ENCODE data around the gene GLT1D1.
A peak's percentile ranks its signal among the peaks of the same experiment; 100 is the strongest.

Gene GLT1D1

GRCh38 chr12:128823916-128824839 is 29.1 kb upstream of the GLT1D1 start, which contains the start of gene SLC15A4:
SLC15A4 (minus strand) TSS chr12:128823958; CDS start chr12:128823943, 15 bp downstream.
- peak; percentile 96 for DNase-seq (ENCODE audit: extremely low spot score)
- 0 out of 2 replicates have a peak, but pooled peaks have one; percentile 12 for TF ChIP-seq ELF4 (IDR thresholded peaks at IDR 0.05)
- TF ChIP-seq L3MBTL2 (conservative IDR thresholded peaks at IDR 0.05) = peak; percentile 3; the same call in 1 of the 2 replicates
- TF ChIP-seq HDGF (IDR thresholded peaks at IDR 0.05; ENCODE audit: borderline replicate concordance) = no peak
- TF ChIP-seq SP1 (IDR thresholded peaks at IDR 0.05) = no peak
- TF ChIP-seq PKNOX1 (IDR thresholded peaks at IDR 0.05) = peak; percentile 98
- ChIA-PET CTCF (no interaction called here), POLR2A (interaction anchor here (0.7 to 1.9 kb wide), 5 partner anchors 9 to 34 kb away, joined by 3 to 6 read pairs (median 4); no protein-coding TSS in a partner anchor)

GRCh38 chr12:128825835-128826234 is 27.4 kb upstream of the GLT1D1 start:
- ChIA-PET POLR2A (no interaction called here), CTCF (no interaction called here)
- no peak for DNase-seq (ENCODE audit: extremely low spot score)
- no peak for TF ChIP-seq SUZ12 (IDR thresholded peaks at IDR 0.05)
- TF ChIP-seq PKNOX1 (IDR thresholded peaks at IDR 0.05) = no peak
- no peak for TF ChIP-seq HDGF (IDR thresholded peaks at IDR 0.05; ENCODE audit: borderline replicate concordance)
- no peak for TF ChIP-seq L3MBTL2 (conservative IDR thresholded peaks at IDR 0.05)
- no peak for TF ChIP-seq BHLHE40 (IDR thresholded peaks at IDR 0.05; ENCODE audit: borderline replicate concordance)

- no peak for DNase-seq (ENCODE audit: extremely low spot score)
- ChIA-PET POLR2A (no interaction called here), CTCF (no interaction called here)
- TF ChIP-seq ARNT (IDR thresholded peaks at IDR 0.05) (no peak), BHLHE40 (IDR thresholded peaks at IDR 0.05; ENCODE audit: borderline replicate concordance) (no peak), CTBP1 (IDR thresholded peaks at IDR 0.05; ENCODE audit: borderline replicate concordance) (no peak), FOXK2 (IDR thresholded peaks at IDR 0.05) (no peak), NFRKB (IDR thresholded peaks at IDR 0.05) (no peak), SUZ12 (IDR thresholded peaks at IDR 0.05) (no peak), SP1 (IDR thresholded peaks at IDR 0.05) (no peak), ELF4 (IDR thresholded peaks at IDR 0.05) (no peak), ZNF384 (IDR thresholded peaks at IDR 0.05) (no peak), HDGF (IDR thresholded peaks at IDR 0.05; ENCODE audit: borderline replicate concordance) (no peak), L3MBTL2 (conservative IDR thresholded peaks at IDR 0.05) (no peak), PKNOX1 (IDR thresholded peaks at IDR 0.05) (no peak), FOXA1 (IDR thresholded peaks at IDR 0.05) (no peak), LEF1 (IDR thresholded peaks at IDR 0.05; ENCODE audit: borderline replicate concordance) (no peak), TARDBP (IDR thresholded peaks at IDR 0.05) (no peak), FOXM1 (IDR thresholded peaks at IDR 0.05; ENCODE audit: borderline replicate concordance) (no peak)
Observed at GRCh38 chr12:128827724-128828123, 25.6 kb upstream of the GLT1D1 start.

GRCh38 chr12:128829861-128830504 is 23.3 kb upstream of the GLT1D1 start:
- POLR2A ChIA-PET = no interaction called here
- CTCF ChIA-PET = no interaction called here
- no peak for DNase-seq (ENCODE audit: extremely low spot score)
- no peak for TF ChIP-seq ELF4 (IDR thresholded peaks at IDR 0.05)
- TF ChIP-seq FOXK2 (IDR thresholded peaks at IDR 0.05) = no peak
- no peak for TF ChIP-seq L3MBTL2 (conservative IDR thresholded peaks at IDR 0.05)
- TF ChIP-seq CTBP1 (IDR thresholded peaks at IDR 0.05; ENCODE audit: borderline replicate concordance) = no peak
- TF ChIP-seq LEF1 (IDR thresholded peaks at IDR 0.05; ENCODE audit: borderline replicate concordance) = no peak
- no peak for TF ChIP-seq FOXA1 (IDR thresholded peaks at IDR 0.05)
- no peak for TF ChIP-seq ZNF384 (IDR thresholded peaks at IDR 0.05)
- TF ChIP-seq SP1 (IDR thresholded peaks at IDR 0.05) = no peak
- TF ChIP-seq PKNOX1 (IDR thresholded peaks at IDR 0.05) = no peak
- TF ChIP-seq NFRKB (IDR thresholded peaks at IDR 0.05) = no peak
- TF ChIP-seq FOXM1 (IDR thresholded peaks at IDR 0.05; ENCODE audit: borderline replicate concordance) = no peak
- TF ChIP-seq SUZ12 (IDR thresholded peaks at IDR 0.05) = no peak
- TF ChIP-seq TARDBP (IDR thresholded peaks at IDR 0.05) = no peak
- no peak for TF ChIP-seq BHLHE40 (IDR thresholded peaks at IDR 0.05; ENCODE audit: borderline replicate concordance)
- TF ChIP-seq ARNT (IDR thresholded peaks at IDR 0.05) = no peak
- TF ChIP-seq HDGF (IDR thresholded peaks at IDR 0.05; ENCODE audit: borderline replicate concordance) = no peak

- TF ChIP-seq SP1 (IDR thresholded peaks at IDR 0.05) (no peak), HDGF (IDR thresholded peaks at IDR 0.05; ENCODE audit: borderline replicate concordance) (no peak), FOXK2 (IDR thresholded peaks at IDR 0.05) (no peak), FOXA1 (IDR thresholded peaks at IDR 0.05) (no peak), FOXM1 (IDR thresholded peaks at IDR 0.05; ENCODE audit: borderline replicate concordance) (no peak), ZNF384 (IDR thresholded peaks at IDR 0.05) (no peak), TARDBP (IDR thresholded peaks at IDR 0.05) (no peak)
- ChIA-PET POLR2A (no interaction called here), CTCF (no interaction called here)
- DNase-seq (ENCODE audit: extremely low spot score) = no peak
Observed at GRCh38 chr12:128830505-128830893, 22.8 kb upstream of the GLT1D1 start.
